ENCODE data around the gene TLK1. TPM values are rescaled to one million over a fixed set of nuclear protein-coding genes. Genes with fewer than 3 reads are reported as not detected.

Gene TLK1
- polyA plus RNA-seq, 1 experiment, result 6.4 TPM

- no peak for TF ChIP-seq CTCF (IDR thresholded peaks at IDR 0.05; ENCODE audit: insufficient read depth, low read depth, low read length)
- Histone ChIP-seq H3K4me3 (ENCODE audit: low read depth, low read length) (no peak overlapping the region), H3K27me3 (ENCODE audit: control insufficient read depth, insufficient read depth, low read length) (no peaks in the 10 kb centered on the region), H3K36me3 (ENCODE audit: control insufficient read depth, insufficient read depth, low read length) (no peaks in the 10 kb centered on the region)
- CTCF ChIA-PET, result interaction anchor here (0.8 to 1.1 kb wide), 2 partner anchors 9 to 122 kb away, joined by 3 read pairs; no protein-coding TSS in a partner anchor
- no peak for DNase-seq (ENCODE audit: low read depth)
- POLR2A ChIA-PET, result interaction anchor here (0.5 to 0.6 kb wide), 2 partner anchors 154 to 222 kb away, joined by 3 to 9 read pairs; no protein-coding TSS in a partner anchor
Measured at GRCh38 chr2:171187819-171188218, 27.1 kb upstream of the TLK1 start.

- POLR2A ChIA-PET, result interaction anchor here (0.5 to 0.7 kb wide), 2 partner anchors 75 to 154 kb away, joined by 3 to 9 read pairs; no protein-coding TSS in a partner anchor
- no peak for TF ChIP-seq CTCF (IDR thresholded peaks at IDR 0.05; ENCODE audit: insufficient read depth, low read depth, low read length)
Measured at GRCh38 chr2:171187177-171187576, 26.5 kb upstream of the TLK1 start.

GRCh38 chr2:171185941-171186340, 25.2 kb upstream of the TLK1 start:
- CTCF ChIA-PET, result no interaction called here
- H3K27me3 ChIP-seq (ENCODE audit: control insufficient read depth, insufficient read depth, low read length), result no peaks in the 10 kb centered on the region
- TF ChIP-seq CTCF (IDR thresholded peaks at IDR 0.05; ENCODE audit: insufficient read depth, low read depth, low read length), result no peak
- peak; percentile 69 for DNase-seq (ENCODE audit: low read depth)
- no peak overlapping the region for H3K4me3 ChIP-seq (ENCODE audit: low read depth, low read length)
- POLR2A ChIA-PET, result no interaction called here
- no peaks in the 10 kb centered on the region for H3K36me3 ChIP-seq (ENCODE audit: control insufficient read depth, insufficient read depth, low read length)

More at GRCh38 chr2:171187177-171187576, 26.5 kb upstream of the TLK1 start:
- DNase-seq (ENCODE audit: low read depth), result no peak
- H3K27me3 ChIP-seq (ENCODE audit: control insufficient read depth, insufficient read depth, low read length), result no peaks in the 10 kb centered on the region
- CTCF ChIA-PET, result interaction anchor here (0.8 to 1.1 kb wide), 2 partner anchors 10 to 123 kb away, joined by 3 read pairs; no protein-coding TSS in a partner anchor
- no peak overlapping the region for H3K4me3 ChIP-seq (ENCODE audit: low read depth, low read length)
- H3K36me3 ChIP-seq (ENCODE audit: control insufficient read depth, insufficient read depth, low read length), result no peaks in the 10 kb centered on the region

- no peaks in the 10 kb centered on the region for H3K36me3 ChIP-seq (ENCODE audit: control insufficient read depth, insufficient read depth, low read length)
- ChIA-PET CTCF (no interaction called here), POLR2A (no interaction called here)
- no peaks in the 10 kb centered on the region for H3K27me3 ChIP-seq (ENCODE audit: control insufficient read depth, insufficient read depth, low read length)
- no peak overlapping the region for H3K4me3 ChIP-seq (ENCODE audit: low read depth, low read length)
- no peak for DNase-seq (ENCODE audit: low read depth)
- TF ChIP-seq CTCF (IDR thresholded peaks at IDR 0.05; ENCODE audit: insufficient read depth, low read depth, low read length), result no peak
Measured at GRCh38 chr2:171185165-171185818, 24.6 kb upstream of the TLK1 start.

GRCh38 chr2:171181064-171182049, 20.7 kb upstream of the TLK1 start:
- TF ChIP-seq CTCF (IDR thresholded peaks at IDR 0.05; ENCODE audit: insufficient read depth, low read depth, low read length), result no peak
- CTCF ChIA-PET, result no interaction called here
- no peaks in the 10 kb centered on the region for H3K27me3 ChIP-seq (ENCODE audit: control insufficient read depth, insufficient read depth, low read length)
- H3K4me3 ChIP-seq (ENCODE audit: low read depth, low read length), result no peak overlapping the region
- no peak for DNase-seq (ENCODE audit: low read depth)
- H3K36me3 ChIP-seq (ENCODE audit: control insufficient read depth, insufficient read depth, low read length), result no peaks in the 10 kb centered on the region
- POLR2A ChIA-PET, result no interaction called here
